SK-N-SH (cell line): ENCODE measurements around the gene MAPK4. TPM values are rescaled to one million over a fixed set of nuclear protein-coding genes. Genes with fewer than 3 reads are reported as not detected.

Source experiments
- CTCF ChIA-PET: fragments of 300-600, 350-600 bp; formaldehyde crosslinking; extraction: SDS; loops from one replicate; lab custom pipeline; 2021; lab: Yijun Ruan, JAX
- POLR2A ChIA-PET: fragments of 350-600 bp; sonication (Branson Sonifier 250); formaldehyde crosslinking; extraction: SDS; loops from one replicate; lab custom pipeline; 2020; ENCODE audit warnings: antibody characterized with exemption, inconsistent platforms; lab: Yijun Ruan, JAX
- DNase-seq: peaks from one replicate; pipeline ENCODE4 v3.0.0; 2012
- H2AFZ ChIP-seq: fragments of 200-600 bp; sonication (generic); 2 replicates; pipeline ENCODE4 v1.8.1; 2016; ENCODE audit warnings: antibody characterized with exemption, mild to moderate bottlenecking, low read depth
- H3F3A ChIP-seq: fragments of 200-600 bp; sonication (generic); replicated peaks from 2 replicates; pipeline ENCODE3; 2016; ENCODE audit warnings: antibody characterized with exemption, mild to moderate bottlenecking; ENCODE audit not compliant: insufficient read depth
- H3K27ac ChIP-seq, 2 experiments: fragments of 200-500 bp in 1 of 2; fragments of 200-600 bp in 1 of 2; sonication (Bioruptor generic) in 1 of 2; sonication (generic), shearing (Covaris generic) in 1 of 2; 2 replicates each; pipeline versions ENCODE4 v1.5.1 to v1.6.1; 2014 to 2016; ENCODE audit warnings: low read depth in 2 of 2, inconsistent platforms in 1 of 2, low read length in 1 of 2, mild to moderate bottlenecking in 1 of 2, mixed read lengths in 1 of 2
- H3K27me3 ChIP-seq: fragments of 200-600 bp; sonication (generic), shearing (Covaris generic); 2 replicates; pipeline ENCODE4 v1.6.1; 2016; ENCODE audit warnings: mixed run types; ENCODE audit not compliant: insufficient read depth
- H3K36me3 ChIP-seq, 2 experiments: fragments of 200-500 bp in 1 of 2; fragments of 200-600 bp in 1 of 2; sonication (Bioruptor generic) in 1 of 2; sonication (generic) in 1 of 2; replicated peaks in 1 of 2; 2 replicates each; pipeline versions ENCODE3 to v1.5.1; 2014 to 2016; ENCODE audit warnings: low read length in 1 of 2, mild to moderate bottlenecking in 1 of 2; ENCODE audit not compliant: insufficient read depth in 2 of 2, control insufficient read depth in 1 of 2
- H3K4me1 ChIP-seq, 2 experiments: fragments of 200-500 bp in 1 of 2; fragments of 200-600 bp in 1 of 2; sonication (Bioruptor generic) in 1 of 2; sonication (generic), shearing (Covaris generic) in 1 of 2; 2 replicates each; pipeline versions ENCODE4 v1.5.1 to v1.6.1; 2014 to 2016; ENCODE audit warnings: low read depth in 1 of 2, low read length in 1 of 2, mixed run types in 1 of 2; ENCODE audit not compliant: insufficient read depth in 2 of 2, control insufficient read depth in 1 of 2
- H3K4me2 ChIP-seq: fragments of 200-600 bp; sonication (generic), shearing (Covaris generic); 2 replicates; pipeline ENCODE4 v1.6.1; 2017; ENCODE audit warnings: mixed run types
- H3K4me3 ChIP-seq, 2 experiments: fragments of 200-500 bp in 1 of 2; fragments of 200-600 bp in 1 of 2; sonication (Bioruptor generic) in 1 of 2; sonication (generic), shearing (Covaris generic) in 1 of 2; 2 replicates each; pipeline versions ENCODE4 v1.5.1 to v1.8.1; 2014 to 2016; ENCODE audit warnings: low read depth in 2 of 2, inconsistent platforms in 1 of 2, low read length in 1 of 2, mild to moderate bottlenecking in 1 of 2, mixed read lengths in 1 of 2, moderate library complexity in 1 of 2
- H3K79me2 ChIP-seq: fragments of 200-600 bp; sonication (generic); 2 replicates; pipeline ENCODE4 v1.8.1; 2017; ENCODE audit warnings: mild to moderate bottlenecking; ENCODE audit not compliant: insufficient read depth
- H3K9ac ChIP-seq: fragments of 200-600 bp; sonication (generic); 2 replicates; pipeline ENCODE4 v1.6.1; 2017; ENCODE audit warnings: mixed run types
- H3K9me2 ChIP-seq: fragments of 200-600 bp; sonication (generic); 2 replicates; pipeline ENCODE4 v1.6.1; 2017; ENCODE audit warnings: mixed run types
- H3K9me3 ChIP-seq: fragments of 200-600 bp; sonication (generic); 2 replicates; pipeline ENCODE4 v1.6.1; 2017; ENCODE audit warnings: mixed run types, mild to moderate bottlenecking, moderate library complexity
- H4K20me1 ChIP-seq: fragments of 200-600 bp; sonication (generic); 2 replicates; pipeline ENCODE4 v1.6.1; 2017; ENCODE audit warnings: mild to moderate bottlenecking, mixed run types; ENCODE audit not compliant: insufficient read depth
- CHD2 ChIP-seq: fragments of 150-350 bp; IDR thresholded peaks from 2 replicates; pipeline ENCODE4 v1.6.1; 2018; ENCODE audit warnings: low read length; ENCODE audit not compliant: partially characterized antibody
- ELF1 ChIP-seq: IDR thresholded peaks from 2 replicates; pipeline ENCODE4 v1.4.0; 2012
- EP300 ChIP-seq, 2 experiments: IDR thresholded peaks; 2 replicates each; pipeline versions ENCODE4 v1.4.0 to v1.6.1; 2012; ENCODE audit warnings: borderline replicate concordance in 1 of 2, low read depth in 1 of 2, low read length in 1 of 2
- EZH2phosphoT487 ChIP-seq: fragments of 200-600 bp; sonication (generic); IDR thresholded peaks from 2 replicates; pipeline ENCODE4 v1.6.1; 2017; ENCODE audit warnings: low read depth, mixed run types, mild to moderate bottlenecking, antibody characterized with exemption, moderate library complexity, borderline replicate concordance
- FOSL2 ChIP-seq: IDR thresholded peaks from 2 replicates; pipeline ENCODE4 v1.4.0; 2012; ENCODE audit warnings: low read depth, mild to moderate bottlenecking, moderate library complexity, borderline replicate concordance
- FOXJ3 ChIP-seq: sonication (generic); formaldehyde crosslinking; IDR thresholded peaks from 2 replicates; pipeline ENCODE4 v1.5.1; 2020; ENCODE audit warnings: mild to moderate bottlenecking, missing genetic modification reagents
- GATA2 ChIP-seq: sonication (generic); formaldehyde crosslinking; IDR thresholded peaks from 2 replicates; pipeline ENCODE4 v1.5.0; 2020; ENCODE audit warnings: mild to moderate bottlenecking, missing genetic modification reagents
- JUND ChIP-seq: IDR thresholded peaks from 2 replicates; pipeline ENCODE4 v1.4.0; 2012
- MEF2A ChIP-seq: IDR thresholded peaks from 2 replicates; pipeline ENCODE4 v1.4.0; 2012; ENCODE audit warnings: low read depth, borderline replicate concordance
- POLR2AphosphoS5 ChIP-seq: IDR thresholded peaks from 2 replicates; pipeline ENCODE4 v1.6.1; 2012; ENCODE audit warnings: low read depth, low read length
- RCOR1 ChIP-seq: fragments of 150-350 bp; IDR thresholded peaks from 2 replicates; pipeline ENCODE4 v1.6.1; 2017; ENCODE audit warnings: antibody characterized with exemption, low read length
- RFX5 ChIP-seq: IDR thresholded peaks from 2 replicates; pipeline ENCODE4 v1.6.1; 2012; ENCODE audit warnings: mild to moderate bottlenecking, improper control_type of control experiment, low read length
- SMC3 ChIP-seq: IDR thresholded peaks from 2 replicates; pipeline ENCODE4 v1.6.1; 2012; ENCODE audit warnings: low read depth, low read length, improper control_type of control experiment
- TAF1 ChIP-seq: IDR thresholded peaks from 2 replicates; pipeline ENCODE4 v1.6.1; 2012; ENCODE audit warnings: low read depth, mild to moderate bottlenecking, low read length, moderate library complexity, borderline replicate concordance
- TCF12 ChIP-seq: IDR thresholded peaks from 2 replicates; pipeline ENCODE4 v1.4.0; 2012
- TEAD4 ChIP-seq: IDR thresholded peaks from 2 replicates; pipeline ENCODE4 v1.4.0; 2012; ENCODE audit warnings: mild to moderate bottlenecking, borderline replicate concordance; ENCODE audit not compliant: insufficient read depth
- whole genome bisulfite sequencing: methylation state at CpG from one replicate; pipeline ENCODE4 v1.1.6; 2017; ENCODE audit warnings: low lambda C conversion rate; 5-methylcytosine and 5-hydroxymethylcytosine counted together
- polyA plus RNA-seq, 3 experiments: library from polyadenylated mRNA; depleted of rRNA; stranded (reverse); fragments of >200 nt; gene quantifications; 2 replicates each; pipeline ENCODE4 v1.2.3, GENCODE V29; 2012
- TF ChIP-seq, protein P1 (sequence below): IDR thresholded peaks from 2 replicates; pipeline ENCODE4 v1.6.1; 2012; ENCODE audit warnings: mild to moderate bottlenecking, low read depth, low read length, moderate library complexity
- TF ChIP-seq, protein P2 (sequence below): IDR thresholded peaks from 2 replicates; pipeline ENCODE4 v1.4.0; 2012; ENCODE audit warnings: low read depth
- TF ChIP-seq, protein P3 (sequence below): IDR thresholded peaks from 2 replicates; pipeline ENCODE4 v1.4.0; 2012; ENCODE audit warnings: low read depth, borderline replicate concordance

Gene MAPK4
- polyA plus RNA-seq, 1 of the 3 experiments (the other 2 are of a cell fraction) = 0.02 TPM

DNA sequence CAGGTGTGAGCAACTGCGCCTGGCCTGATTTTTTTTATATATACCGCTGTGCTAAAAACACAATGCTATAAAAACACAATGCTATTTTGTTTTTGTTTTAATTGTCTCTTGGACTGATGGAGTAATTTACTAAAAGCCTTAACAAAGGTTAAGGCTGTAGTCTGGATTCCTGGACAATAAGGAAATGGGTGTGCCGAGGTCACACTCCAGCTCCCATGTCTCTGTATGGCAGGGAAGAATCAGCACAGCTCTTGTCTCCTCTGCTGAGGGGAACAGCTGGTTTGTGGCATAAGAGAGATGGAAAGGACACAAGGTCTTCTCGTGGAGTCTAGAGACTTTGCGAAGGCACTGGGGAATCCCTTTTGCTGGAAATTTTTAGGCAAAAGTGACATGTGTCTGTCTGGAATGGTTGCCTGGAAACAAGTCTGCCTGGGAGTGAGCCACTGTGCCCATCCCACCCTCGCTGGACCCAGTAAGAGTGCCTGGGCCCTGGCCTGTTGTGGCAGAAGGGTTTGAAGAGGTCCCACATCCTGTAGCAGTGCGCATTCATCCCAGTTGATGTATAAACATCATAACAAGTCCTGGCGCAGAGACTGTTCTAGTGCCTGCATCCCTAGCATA lies 73.1 kb downstream of the MAPK4 start:
- Histone ChIP-seq H3K9me2 (no peaks in the 10 kb centered on the region), H3K9ac (no peak overlapping the region), H3K4me1 (peaks cover 0 to 9% of the 10 kb centered on the region in 2 experiments; a peak in 1 of 4 replicates), H3K4me2 (no peak overlapping the region), H3K36me3 (no peaks in the 10 kb centered on the region), H2AFZ (no peak overlapping the region), H3K27ac (no peak overlapping the region), H4K20me1 (no peaks in the 10 kb centered on the region), H3K4me3 (no peak overlapping the region), H3K9me3 (no peaks in the 10 kb centered on the region), H3F3A (no peaks in the 10 kb centered on the region), H3K79me2 (no peaks in the 10 kb centered on the region), H3K27me3 (no peaks in the 10 kb centered on the region)
- 66% methylated on average over 7 of the region's 8 CpGs for WGBS
- POLR2A ChIA-PET = no interaction called here
- CTCF ChIA-PET = no interaction called here
- no peak for DNase-seq
- no peak for TF ChIP-seq FOSL2
- TF ChIP-seq POLR2AphosphoS5 = no peak
- no peak for TF ChIP-seq EP300 (IDR thresholded peaks at IDR 0.05; ENCODE audit: borderline replicate concordance in 1 of 2, low read depth in 1 of 2, low read length in 1 of 2)
- TF ChIP-seq CHD2 = no peak
- no peak for TF ChIP-seq GATA2
- no peak for TF ChIP-seq SMC3
- TF ChIP-seq, protein P1, sequence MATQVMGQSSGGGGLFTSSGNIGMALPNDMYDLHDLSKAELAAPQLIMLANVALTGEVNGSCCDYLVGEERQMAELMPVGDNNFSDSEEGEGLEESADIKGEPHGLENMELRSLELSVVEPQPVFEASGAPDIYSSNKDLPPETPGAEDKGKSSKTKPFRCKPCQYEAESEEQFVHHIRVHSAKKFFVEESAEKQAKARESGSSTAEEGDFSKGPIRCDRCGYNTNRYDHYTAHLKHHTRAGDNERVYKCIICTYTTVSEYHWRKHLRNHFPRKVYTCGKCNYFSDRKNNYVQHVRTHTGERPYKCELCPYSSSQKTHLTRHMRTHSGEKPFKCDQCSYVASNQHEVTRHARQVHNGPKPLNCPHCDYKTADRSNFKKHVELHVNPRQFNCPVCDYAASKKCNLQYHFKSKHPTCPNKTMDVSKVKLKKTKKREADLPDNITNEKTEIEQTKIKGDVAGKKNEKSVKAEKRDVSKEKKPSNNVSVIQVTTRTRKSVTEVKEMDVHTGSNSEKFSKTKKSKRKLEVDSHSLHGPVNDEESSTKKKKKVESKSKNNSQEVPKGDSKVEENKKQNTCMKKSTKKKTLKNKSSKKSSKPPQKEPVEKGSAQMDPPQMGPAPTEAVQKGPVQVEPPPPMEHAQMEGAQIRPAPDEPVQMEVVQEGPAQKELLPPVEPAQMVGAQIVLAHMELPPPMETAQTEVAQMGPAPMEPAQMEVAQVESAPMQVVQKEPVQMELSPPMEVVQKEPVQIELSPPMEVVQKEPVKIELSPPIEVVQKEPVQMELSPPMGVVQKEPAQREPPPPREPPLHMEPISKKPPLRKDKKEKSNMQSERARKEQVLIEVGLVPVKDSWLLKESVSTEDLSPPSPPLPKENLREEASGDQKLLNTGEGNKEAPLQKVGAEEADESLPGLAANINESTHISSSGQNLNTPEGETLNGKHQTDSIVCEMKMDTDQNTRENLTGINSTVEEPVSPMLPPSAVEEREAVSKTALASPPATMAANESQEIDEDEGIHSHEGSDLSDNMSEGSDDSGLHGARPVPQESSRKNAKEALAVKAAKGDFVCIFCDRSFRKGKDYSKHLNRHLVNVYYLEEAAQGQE = no peak
- no peak for TF ChIP-seq TAF1
- TF ChIP-seq RFX5 = no peak
- no peak for TF ChIP-seq TCF12
- no peak for TF ChIP-seq TEAD4

DNA sequence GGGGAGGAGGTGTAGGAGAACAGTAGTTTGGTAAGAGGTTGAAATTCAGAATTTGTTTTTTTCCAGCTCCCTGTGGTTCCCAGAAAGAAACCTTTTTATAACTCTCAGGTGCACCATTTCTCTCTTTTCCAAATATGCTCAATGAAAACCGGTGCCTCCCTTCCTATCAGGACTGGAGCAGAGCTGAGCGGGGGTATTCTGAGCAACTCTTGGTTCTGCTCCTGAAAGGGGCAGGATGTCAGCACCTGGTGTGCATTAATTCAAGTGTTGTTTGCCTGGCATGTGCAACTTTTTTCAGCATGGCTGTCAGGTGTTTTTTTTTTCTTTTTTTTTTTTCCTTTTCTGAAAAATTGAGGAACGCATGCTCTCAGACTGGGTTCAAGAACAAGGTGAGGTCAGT lies 74.1 kb downstream of the MAPK4 start:
- Histone ChIP-seq H3K9me3 (no peaks in the 10 kb centered on the region), H3K4me3 (no peak overlapping the region), H3K27ac (no peak overlapping the region), H2AFZ (no peak overlapping the region), H3F3A (no peaks in the 10 kb centered on the region), H3K36me3 (no peaks in the 10 kb centered on the region), H3K9me2 (no peaks in the 10 kb centered on the region), H3K4me2 (no peak overlapping the region), H3K27me3 (no peaks in the 10 kb centered on the region), H3K4me1 (peaks cover 0 to 9% of the 10 kb centered on the region in 2 experiments; a peak in 1 of 4 replicates), H4K20me1 (no peaks in the 10 kb centered on the region), H3K79me2 (no peaks in the 10 kb centered on the region), H3K9ac (no peak overlapping the region)
- ChIA-PET POLR2A (no interaction called here), CTCF (interaction anchor here (1.1 to 1.3 kb wide), 2 partner anchors 11 to 25 kb away, joined by 3 read pairs; no protein-coding TSS in a partner anchor)
- WGBS = 76% methylated on average over 3 of the region's 3 CpGs
- no peak for DNase-seq
- TF ChIP-seq FOXJ3 (CRISPR knock-in tag) = no peak
- TF ChIP-seq, protein P1 = no peak
- TF ChIP-seq EZH2phosphoT487 = no peak
- no peak for TF ChIP-seq ELF1
- TF ChIP-seq RCOR1 = no peak
- TF ChIP-seq, protein P2, sequence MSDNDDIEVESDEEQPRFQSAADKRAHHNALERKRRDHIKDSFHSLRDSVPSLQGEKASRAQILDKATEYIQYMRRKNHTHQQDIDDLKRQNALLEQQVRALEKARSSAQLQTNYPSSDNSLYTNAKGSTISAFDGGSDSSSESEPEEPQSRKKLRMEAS = no peak
- no peak for TF ChIP-seq TCF12
- TF ChIP-seq TAF1 = no peak
- TF ChIP-seq MEF2A = no peak
- TF ChIP-seq JUND = no peak
- TF ChIP-seq, protein P3, sequence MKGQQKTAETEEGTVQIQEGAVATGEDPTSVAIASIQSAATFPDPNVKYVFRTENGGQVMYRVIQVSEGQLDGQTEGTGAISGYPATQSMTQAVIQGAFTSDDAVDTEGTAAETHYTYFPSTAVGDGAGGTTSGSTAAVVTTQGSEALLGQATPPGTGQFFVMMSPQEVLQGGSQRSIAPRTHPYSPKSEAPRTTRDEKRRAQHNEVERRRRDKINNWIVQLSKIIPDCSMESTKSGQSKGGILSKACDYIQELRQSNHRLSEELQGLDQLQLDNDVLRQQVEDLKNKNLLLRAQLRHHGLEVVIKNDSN = no peak
- TF ChIP-seq CHD2 = no peak
- TF ChIP-seq, all 33 proteins: peak for 0
